HG03097 (cell line): ENCODE results near the gene DYNLT2.

Source experiments
- ATAC-seq: cut with Tn5 transposase; IDR thresholded peaks from one replicate; pipeline ENCODE4 v1.9.1; 2021; ENCODE audit not compliant: unreplicated experiment, low FRiP score

Gene DYNLT2, protein sequence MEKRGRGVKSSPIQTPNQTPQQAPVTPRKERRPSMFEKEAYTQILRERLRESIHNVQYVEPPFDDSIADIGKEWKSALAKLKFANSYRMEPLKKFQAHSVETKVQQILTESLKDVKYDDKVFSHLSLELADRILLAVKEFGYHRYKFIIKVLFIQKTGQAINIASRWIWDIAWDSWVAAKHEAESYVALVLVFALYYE

DNA sequence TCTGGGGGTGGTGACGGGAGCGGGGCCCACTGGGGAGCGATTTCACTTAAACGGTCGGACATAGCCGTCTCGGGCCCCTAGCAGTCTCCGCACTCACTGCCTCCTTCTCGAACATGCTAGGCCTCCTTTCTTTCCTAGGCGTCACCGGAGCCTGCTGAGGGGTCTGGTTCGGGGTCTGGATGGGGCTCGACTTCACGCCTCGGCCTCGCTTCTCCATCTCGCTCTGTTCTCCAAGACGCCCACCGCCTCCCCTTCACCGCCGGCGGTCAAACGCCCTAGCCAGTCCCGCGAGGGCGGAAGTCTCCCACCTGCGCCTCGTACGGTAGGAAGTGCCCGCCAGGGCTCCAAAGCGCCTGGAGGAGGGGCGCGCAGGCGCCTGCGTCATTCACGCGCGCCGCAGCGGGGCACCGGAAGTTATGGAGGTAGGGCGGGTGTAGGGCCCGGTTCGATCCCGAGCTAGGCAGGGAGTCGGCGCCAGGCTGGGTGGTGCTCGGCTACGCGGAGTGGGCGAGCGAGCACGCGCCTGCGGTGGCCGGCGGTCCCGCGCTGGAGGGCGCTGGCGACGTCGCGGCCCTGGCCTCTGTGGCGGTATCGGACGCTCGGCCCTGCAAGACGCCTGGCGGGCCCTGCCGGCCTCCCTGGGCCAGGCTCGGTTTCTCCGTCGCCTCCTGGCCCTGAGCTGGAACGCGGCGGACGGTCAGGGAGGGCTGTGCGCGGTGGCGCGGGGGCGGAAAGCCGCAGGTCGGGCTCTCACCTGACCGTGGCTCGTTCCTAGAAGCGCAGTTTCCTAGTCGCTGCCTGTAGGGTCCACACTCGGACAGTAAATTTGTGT, at the start of gene DYNLT2, which contains the start of gene ERMARD:
DYNLT2 (minus strand) TSS at position 331 of the 832 bp plus-strand sequence; CDS start at position 217, 114 bp downstream.
ERMARD (plus strand) TSS at position 381 of the 832 bp plus-strand sequence; CDS start at position 417, 36 bp downstream.
- ATAC-seq = peak; percentile 98

GRCh38 chr6:169800668-169801395, 49.5 kb upstream of the DYNLT2 start:
- no peak for ATAC-seq

GRCh38 chr6:169800116-169800667, 48.8 kb upstream of the DYNLT2 start:
- no peak for ATAC-seq

DNA sequence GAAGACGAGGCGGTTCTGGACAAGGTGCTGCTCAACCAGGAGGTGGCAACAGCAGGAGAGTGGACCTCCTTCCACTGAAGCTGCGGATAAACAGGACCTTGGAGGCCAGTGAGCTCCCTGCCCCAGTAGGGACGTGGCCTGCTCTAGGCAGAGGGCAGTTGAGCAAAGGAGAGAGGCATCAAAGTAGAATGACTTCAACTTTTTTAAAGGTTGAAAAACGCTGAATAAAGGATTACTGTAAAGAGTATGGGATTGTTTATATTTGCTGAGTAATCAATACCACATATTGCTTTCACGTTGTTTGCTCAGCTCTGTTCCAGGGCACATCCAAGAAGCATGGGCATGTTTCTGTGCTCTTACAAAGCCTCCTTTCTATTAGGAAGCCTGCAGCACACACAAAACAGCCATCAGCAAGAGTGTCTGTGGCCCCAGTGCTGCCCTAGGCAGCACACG, 48.1 kb upstream of the DYNLT2 start:
- ATAC-seq = no peak

DNA sequence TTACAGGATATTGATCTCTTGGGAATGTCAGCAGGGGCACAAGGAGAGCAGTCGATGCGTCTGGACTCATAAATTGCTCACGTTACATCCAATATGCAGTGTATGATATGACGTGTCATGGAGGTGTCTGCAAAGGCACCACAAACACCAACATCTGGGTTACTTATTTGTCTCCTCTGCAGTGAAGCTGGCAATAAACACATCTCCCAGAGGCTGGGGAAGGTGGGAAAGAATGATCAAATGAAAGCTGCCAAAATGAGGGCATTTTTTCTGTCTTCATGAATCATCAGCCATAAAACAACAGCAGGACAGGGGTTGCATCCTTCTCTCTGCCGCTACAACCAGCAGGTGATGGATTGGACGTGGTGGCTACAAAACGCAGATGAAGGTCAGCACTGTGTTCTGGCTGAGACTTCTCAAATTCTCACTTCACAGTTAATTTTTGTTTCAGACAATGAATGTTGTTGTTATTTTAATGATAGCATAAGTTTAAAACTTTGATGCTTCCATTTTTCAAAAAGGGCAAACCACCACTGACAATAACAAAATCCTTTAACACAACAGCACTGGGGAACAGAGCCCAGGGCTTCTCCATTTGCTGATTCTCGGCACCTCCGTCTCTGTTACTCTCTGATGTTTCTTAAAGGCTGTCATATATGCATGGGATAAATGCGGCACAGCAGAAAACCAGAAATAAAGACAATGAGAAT, 47.5 kb upstream of the DYNLT2 start:
- no peak for ATAC-seq

DNA sequence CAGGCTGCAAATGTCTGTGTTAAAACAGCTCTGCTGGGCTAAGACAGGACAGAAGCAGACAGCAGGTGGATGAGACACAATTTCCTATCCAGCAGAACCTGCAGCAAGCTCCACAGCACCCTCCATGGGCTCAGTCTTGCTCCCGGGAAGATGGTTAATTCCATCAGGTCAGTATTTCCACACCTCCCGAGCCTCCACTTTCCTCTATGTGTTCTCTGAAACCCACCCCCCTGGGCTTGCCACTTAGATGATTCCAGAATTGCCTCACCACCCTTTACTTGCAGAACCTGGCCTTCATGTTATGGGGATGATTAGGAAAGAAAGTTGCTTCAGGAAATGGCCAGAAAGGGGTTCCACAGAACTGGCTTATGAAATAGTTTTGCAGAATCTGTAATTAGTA, 43.8 kb upstream of the DYNLT2 start:
- no peak for ATAC-seq

- ATAC-seq = no peak
Measured at GRCh38 chr6:169794317-169795055, 43.1 kb upstream of the DYNLT2 start.

- no peak for ATAC-seq
Measured at GRCh38 chr6:169793408-169793807, 42.0 kb upstream of the DYNLT2 start.

DNA sequence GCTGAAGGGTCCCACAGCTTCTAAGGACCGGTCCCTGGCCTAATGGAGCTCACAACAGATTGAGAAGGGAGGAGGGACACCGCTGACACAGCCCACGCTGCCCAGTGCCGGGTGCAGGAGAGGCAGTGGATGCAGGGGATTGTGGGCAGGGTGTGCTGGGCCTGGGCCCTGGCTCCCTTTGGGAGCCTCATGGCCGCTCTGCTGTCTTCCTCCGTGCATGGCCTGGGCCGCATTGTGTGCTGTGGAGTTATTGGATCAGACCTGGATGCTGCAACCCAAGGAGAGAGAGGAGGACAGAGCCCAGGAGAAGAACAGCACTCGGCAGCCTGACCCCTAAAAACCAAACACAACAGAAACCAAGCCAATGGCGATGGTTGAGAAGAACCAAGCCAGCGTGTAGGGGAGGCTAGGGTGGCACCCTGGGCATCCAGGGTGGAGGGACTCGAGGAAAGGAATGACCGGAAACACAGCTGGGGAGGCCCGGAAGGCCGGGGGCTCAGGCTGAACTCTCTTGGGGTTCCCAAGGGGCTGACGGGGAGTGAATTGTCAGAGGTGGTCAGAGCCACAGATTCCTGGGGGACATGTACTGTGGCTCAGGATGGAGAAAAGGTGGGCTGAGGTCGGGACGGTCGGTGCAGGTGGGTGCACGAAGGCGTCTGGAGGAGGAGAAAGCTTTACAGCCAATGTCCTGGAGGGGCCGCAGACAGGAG, 41.1 kb upstream of the DYNLT2 start:
- ATAC-seq = no peak

- no peak for ATAC-seq
Measured at GRCh38 chr6:169791721-169792131, 40.4 kb upstream of the DYNLT2 start.

DNA sequence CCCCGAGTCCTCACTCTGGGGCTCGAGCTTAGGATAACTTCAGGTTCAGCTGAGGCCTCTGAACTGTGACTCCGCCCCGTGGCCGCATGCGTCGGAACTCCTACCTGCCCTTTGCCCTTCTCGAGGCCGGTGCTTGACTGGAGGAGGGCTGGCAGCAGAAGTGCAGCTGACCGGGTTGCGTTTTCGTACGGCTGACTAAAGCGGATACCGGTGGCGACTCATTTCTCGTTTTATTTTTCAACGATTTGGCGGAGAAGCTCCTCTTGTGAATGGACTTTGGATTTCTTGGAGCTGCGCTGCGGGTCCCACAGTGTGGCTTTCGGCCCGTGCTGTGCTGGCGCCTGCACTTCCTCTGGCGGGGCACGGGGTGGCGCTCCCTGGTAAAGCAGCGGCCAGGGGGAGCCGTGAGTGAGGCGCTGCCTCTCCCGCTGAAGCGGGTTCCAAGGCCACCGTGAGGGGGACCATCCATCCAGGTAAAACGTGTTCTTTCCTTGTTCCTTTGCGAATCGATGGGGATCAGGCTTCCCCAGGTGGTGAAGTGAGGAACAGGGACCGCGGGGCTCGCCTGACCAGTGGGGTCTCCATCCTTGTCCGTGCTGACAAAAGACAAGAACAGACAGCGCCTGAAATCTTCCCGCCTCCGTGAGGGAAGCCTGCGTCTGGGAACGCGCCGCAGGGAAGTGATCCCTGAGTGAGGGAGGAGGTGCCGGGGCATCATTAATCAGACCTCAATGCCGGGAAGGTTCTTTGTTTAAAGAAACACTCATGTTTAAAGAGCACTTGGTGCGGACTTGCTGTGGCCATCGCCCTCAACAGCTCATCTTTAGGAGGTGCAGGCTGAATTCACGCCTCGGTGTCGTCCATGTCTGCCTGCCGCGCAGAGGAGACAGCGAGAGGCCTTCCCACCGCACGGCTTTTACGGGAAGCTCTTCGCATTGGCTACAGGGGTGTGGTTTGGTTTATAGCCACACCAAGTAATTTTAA, 38.9 kb upstream of the DYNLT2 start:
- peak; percentile 96 for ATAC-seq

GRCh38 chr6:169789146-169789943, 38.0 kb upstream of the DYNLT2 start:
- ATAC-seq = no peak

DNA sequence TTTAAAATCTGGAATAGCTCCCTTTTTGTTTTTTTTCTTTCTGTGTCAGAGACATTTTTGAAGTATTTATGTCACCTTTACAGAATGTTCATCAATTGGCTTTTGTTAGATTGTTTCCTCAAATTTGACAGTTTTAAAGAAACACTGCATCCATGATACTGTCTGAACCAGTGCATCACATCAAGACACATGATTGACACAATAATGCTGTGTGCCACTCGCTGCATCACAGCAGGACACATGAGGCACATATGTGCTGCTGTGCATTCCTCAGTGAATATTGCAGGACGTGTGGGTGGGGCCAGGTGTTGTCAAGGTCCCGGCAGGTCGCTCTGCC, 37.4 kb upstream of the DYNLT2 start:
- ATAC-seq = no peak

DNA sequence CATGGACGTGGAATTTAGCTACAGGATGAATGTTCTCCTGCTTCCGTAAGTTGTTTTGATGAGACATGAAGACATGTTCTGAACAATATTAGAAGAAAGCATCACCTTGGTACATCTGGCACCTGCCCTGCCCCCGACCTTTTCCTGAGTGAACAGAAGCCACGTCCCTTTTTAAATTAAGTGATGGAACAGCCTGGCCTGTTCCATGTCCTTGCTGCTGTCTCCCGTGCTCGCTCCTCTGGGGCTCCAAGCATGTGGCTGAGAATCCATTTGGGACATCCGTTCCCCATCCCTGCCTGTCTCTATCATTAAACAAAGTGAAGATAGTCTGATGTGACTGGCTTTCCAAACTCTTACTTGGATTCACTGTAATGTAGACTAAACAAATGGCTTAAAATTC, 36.4 kb upstream of the DYNLT2 start:
- no peak for ATAC-seq

- no peak for ATAC-seq
Measured at GRCh38 chr6:169786349-169786748, 35.0 kb upstream of the DYNLT2 start.

DNA sequence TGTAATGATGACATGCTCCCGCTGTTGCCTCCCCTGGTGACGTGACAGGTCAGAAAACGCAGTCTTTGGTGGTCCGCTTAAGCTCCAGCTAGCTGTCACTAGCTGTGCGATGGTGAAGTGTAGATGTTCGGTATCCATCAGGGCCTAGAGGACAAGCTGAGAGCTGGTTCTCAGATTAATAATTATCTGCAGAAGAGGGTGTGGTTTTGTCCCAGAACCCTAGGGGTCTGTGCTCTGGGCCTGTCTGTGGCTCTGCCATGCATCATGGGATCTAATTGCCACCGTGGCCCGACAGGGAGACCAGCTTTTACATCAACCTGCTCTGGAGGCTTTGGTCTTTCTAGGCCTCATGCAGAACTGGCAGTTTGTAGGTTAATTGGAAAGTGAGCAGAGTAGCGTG, 34.2 kb upstream of the DYNLT2 start:
- no peak for ATAC-seq

DNA sequence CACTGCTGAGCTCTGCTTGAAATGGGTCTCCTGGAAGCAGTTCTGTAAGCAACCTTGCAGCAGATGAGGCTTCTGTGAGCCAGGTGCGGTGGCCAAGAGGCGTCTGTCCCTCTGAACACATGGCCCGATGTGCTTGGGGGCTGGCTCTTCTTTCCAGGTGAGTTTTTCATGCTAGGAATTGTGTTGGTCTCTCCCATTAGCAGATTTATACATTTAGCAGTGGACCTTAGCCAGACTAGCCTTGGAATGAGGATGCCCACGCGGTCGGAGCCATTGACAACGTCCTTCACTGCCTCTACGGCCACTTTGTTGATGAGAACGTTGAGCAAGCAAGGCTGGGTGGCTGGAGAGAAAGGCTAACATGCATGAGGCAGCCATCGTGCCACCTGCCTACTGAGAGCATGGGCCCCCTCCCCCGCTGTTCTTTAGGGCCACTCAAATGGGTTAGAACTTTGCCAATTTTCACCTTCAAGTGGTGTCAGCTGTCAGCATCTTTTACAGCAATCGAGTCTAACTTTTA, 33.5 kb upstream of the DYNLT2 start:
- ATAC-seq = no peak
